GM18861 (cell line): ENCODE measurements around the gene G2E3.
"Not testable (repeated sequence)": the region's sequence is repeated elsewhere in the genome, so short reads cannot be mapped to it uniquely, and the experiment has no call there.

Experiments
- ATAC-seq: cut with Tn5 transposase; IDR thresholded peaks from one replicate; pipeline ENCODE4 v1.9.1; 2021; ENCODE audit not compliant: unreplicated experiment

G2E3 gene

DNA sequence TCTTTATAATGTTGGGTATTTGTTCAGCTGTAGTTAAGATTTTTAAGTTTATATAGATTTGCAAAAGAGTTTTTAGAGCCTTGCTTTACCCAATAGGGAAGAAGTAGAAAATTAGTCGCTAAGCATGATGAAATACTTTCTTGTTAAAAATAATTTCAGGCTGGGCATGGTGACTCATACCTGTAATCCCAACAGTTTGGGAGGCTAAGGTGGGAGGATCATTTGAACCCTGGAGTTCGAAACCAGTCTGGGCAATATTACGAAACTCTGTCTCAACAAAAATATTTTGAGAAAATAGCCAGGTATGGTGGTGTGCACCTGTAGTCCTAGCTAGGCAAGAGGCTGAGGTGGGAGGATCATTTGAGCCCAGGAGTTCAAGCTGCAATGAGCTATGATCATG, 44.4 kb downstream of the G2E3 start:
- no peak for ATAC-seq

- ATAC-seq = not testable (repeated sequence)
These were observed 45.7 kb downstream of the G2E3 start for GRCh38 chr14:30604696-30605095.

GRCh38 chr14:30607156-30607780, 48.3 kb downstream of the G2E3 start:
- ATAC-seq = no peak

DNA sequence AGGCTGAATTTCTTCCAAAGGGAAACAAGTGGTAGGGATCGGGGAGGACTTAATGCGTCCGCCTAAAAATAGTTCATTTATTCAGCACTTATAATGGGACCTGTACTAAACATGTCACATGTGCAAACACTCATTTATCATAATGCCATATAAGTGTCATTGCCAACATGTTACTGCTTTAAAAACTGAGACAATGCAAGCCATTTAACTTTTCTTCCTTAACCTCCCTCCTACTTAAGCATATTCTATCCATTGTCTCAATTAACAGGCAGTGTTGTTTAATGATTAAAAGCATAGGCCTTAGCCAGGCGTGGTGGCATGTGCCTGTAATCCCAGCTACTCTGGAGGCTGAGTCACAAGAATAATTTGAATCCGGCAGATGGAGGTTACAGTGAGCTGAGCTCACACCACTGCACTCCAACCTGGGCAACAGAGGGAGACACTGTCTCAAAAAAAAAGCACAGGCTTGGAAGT, 49.6 kb downstream of the G2E3 start:
- ATAC-seq = no peak

DNA sequence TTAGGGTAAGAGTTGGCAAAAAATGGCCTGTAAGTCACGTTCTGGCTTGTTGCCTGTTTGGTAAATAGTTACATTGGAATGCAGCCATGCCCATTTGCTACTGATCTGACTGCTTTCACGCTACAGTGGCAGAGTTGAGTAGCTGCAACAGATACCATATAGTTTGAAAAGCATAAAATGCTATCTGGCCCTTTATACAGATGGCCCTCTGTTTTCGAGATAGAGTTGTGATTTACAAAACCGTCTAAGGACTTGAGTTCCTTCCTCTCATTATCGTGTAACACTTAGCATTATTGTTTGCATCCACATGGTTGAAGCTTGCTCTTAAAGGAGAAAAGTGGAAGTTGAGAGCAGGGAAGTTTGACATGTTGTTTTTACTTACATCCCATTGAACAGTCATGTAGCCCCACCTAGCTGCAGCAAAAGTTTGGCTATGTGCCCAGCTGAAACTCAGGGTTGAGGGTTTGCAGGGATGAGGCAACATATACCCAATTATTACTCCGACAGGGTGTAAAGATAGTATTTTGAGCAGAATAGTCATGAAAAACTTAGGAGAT, 51.9 kb downstream of the G2E3 start:
- no peak for ATAC-seq

GRCh38 chr14:30614155-30614554, 55.2 kb downstream of the G2E3 start:
- ATAC-seq = no peak

GRCh38 chr14:30620178-30620577, 61.2 kb downstream of the G2E3 start:
- ATAC-seq = peak; percentile 53

DNA sequence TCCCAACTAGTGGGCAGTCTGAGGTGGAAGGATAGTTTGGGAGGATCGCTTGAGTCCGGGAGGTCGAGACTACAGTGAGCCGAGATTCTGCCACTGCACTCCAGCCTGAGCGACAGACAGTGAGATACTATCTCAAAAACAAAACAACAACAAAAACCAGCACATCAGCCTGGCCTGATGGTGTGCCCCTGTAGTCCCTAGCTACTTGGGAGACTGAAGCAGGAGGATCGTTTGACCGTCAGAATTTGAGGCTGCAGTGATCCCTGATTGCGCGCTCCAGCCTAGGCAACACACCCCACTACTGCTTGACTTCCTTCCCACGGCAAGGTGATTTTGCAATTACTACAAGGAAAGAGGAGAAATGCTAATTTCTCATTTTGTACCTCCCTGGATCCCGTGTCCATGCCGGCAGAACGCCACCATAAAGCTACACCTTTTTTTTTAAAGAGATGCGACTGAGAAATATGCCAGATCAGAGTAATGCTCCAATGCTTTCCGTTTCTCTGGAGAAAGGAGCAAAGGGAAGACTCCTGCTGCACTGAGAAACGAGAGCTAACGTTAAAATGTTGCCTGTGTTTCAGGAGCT, 62.5 kb downstream of the G2E3 start:
- peak; percentile 3 for ATAC-seq

DNA sequence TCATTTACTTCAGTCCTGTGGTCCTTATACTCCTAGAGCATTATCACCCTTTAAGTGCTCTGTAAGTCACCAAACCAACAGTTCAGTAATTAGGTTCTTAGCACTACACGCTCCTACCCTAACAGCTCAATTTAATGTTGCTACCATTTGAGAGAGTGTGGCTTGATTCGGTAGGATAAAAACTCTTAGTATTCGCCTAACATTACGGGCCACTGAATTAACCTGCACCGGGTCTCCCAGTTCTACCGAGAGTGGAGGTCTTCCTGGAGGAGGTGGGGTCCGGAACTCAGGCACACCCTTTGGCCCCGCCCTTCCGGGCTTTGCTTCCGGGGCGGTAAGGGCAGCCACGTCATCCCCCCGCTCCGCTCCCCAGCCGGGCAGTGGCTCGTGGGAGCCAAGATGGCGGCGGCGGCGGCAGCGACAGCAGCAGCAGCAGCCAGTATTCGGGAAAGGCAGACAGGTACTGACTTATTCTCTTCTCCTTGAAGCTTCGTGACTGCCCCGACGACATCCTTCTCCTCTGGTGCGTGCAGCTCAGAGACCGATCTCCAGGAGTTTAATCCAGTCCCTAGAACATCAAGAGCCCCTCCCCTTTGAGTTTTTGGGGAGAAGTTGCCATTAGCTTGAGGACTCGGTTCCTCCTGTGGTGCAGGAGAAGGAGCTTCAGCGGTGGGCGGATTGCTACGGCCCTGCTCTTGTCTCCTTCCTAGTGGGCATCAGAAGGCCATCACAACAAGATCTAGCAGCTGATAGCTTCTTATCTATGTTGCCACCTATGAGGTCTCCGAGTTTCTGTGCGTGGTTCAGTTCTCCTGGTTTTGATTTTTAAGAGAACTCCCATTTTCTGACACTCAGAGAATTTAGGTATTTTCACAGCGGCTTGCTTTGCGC, 63.2 kb downstream of the G2E3 start, which contains the start of gene SCFD1:
TSS of gene SCFD1 (plus strand) at position 380 of the 891 bp plus-strand sequence. CDS start at position 400, 20 bp downstream.
- ATAC-seq = peak; percentile 78

- no peak for ATAC-seq
These were observed 64.6 kb downstream of the G2E3 start for GRCh38 chr14:30623412-30624131.

GRCh38 chr14:30624132-30624423, 65.1 kb downstream of the G2E3 start:
- no peak for ATAC-seq

GRCh38 chr14:30625533-30625932, 66.6 kb downstream of the G2E3 start:
- ATAC-seq = no peak

DNA sequence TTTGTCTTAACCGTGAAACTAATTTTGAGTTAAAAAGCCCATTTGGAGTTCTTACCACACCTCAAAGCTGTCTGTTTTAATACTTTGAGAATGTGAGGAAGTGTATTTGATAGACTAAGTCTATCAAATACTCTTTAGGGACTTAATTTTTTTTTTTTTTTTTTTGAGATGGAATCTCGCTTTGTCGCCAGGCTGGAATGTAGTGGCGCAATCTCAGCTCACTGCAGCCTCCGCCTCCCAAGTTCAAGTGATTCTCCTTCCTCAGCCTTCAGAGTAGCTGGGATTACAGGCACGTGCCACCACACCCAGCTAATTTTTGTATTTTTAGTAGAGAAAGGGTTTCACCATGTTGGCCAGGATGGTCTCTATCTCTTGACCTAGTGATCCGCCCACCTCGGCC, 70.5 kb downstream of the G2E3 start:
- not testable (repeated sequence) for ATAC-seq

GRCh38 chr14:30630248-30630647, 71.3 kb downstream of the G2E3 start:
- ATAC-seq = no peak

GRCh38 chr14:30632730-30633129, 73.8 kb downstream of the G2E3 start:
- no peak for ATAC-seq

- no peak for ATAC-seq
These were observed 80.0 kb downstream of the G2E3 start for GRCh38 chr14:30638926-30639325.

GRCh38 chr14:30641207-30641606, 82.2 kb downstream of the G2E3 start:
- no peak for ATAC-seq

GRCh38 chr14:30644462-30644861, 85.5 kb downstream of the G2E3 start:
- not testable (repeated sequence) for ATAC-seq

DNA sequence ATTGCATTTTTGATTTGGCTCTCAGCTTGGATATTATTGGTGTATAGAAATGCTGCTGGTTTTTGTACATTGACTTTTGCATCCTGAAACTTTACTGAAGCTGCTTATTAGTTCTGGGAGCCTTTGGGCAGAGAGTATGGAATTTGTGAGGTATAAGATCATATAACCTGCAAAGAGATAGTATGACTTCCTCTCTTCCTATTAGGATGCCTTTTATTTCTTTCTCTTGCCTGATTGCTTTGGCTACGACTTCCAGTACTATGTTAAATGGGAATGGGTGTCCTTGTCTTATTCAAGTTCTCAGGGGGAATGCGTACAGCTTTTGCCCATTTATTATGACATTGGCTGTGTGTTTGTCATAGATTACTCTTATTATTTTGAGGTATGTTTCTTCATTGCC, 86.6 kb downstream of the G2E3 start:
- ATAC-seq = no peak

DNA sequence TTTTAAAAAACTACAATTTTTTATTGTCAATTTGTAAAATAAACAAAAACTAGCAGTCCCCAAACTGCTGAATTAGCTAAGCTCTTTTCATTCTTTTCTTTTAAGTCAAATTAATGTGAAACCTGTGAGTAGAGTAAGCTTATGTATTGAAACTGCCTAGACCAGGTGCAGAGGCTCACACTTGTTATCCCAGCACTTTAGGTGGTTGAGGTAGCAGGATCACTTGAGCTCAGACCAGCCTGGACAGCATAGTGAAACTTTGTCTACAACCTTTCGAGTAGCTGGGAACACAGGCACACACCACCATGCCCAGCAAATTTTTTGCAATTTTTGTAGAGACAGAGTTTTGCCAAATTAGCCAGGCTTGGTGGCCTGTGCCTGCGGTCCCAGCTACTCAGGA, 89.5 kb downstream of the G2E3 start:
- no peak for ATAC-seq

DNA sequence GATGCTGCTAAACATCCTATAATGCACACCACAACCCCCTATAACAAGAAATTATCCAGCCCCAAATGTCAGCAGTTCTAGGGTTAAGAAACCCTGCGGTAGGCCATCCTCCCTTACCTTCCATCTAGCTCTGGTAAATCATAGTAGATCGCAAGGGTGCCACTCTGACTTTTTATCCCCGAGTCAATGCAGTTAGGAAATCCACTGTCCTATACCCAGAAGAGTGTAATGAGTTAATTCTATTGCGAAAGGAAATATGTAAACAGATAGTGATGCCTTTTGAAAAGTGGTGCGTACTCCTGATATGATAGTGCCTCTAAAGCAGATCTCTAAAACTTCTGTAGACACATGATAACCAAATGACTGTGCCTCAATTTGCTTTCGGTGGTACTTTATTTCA, 93.0 kb downstream of the G2E3 start:
- no peak for ATAC-seq
